HepG2 (cell line): Measurements from ENCODE around the gene CFAP54.

Experiments used
- KDM1A ChIP-seq: IDR thresholded peaks from 2 replicates; pipeline ENCODE4 v1.6.1; 2016; ENCODE audit warnings: missing compliant biosample characterization
- MTF1 ChIP-seq: sonication (generic); formaldehyde crosslinking; IDR thresholded peaks from 2 replicates; pipeline ENCODE4 v1.5.0; 2020; ENCODE audit warnings: missing genetic modification reagents
- RBFOX2 ChIP-seq: fragments of 200-400 bp; formaldehyde crosslinking; IDR thresholded peaks from 2 replicates; pipeline ENCODE4 v1.6.1; 2017; ENCODE audit warnings: low read depth, mild to moderate bottlenecking, low read length
- SMC3 ChIP-seq: IDR thresholded peaks from 2 replicates; pipeline ENCODE4 v1.6.1; 2011; ENCODE audit warnings: low read length, improper control_type of control experiment
- SRSF9 ChIP-seq: fragments of 200-400 bp; formaldehyde crosslinking; IDR thresholded peaks from 2 replicates; pipeline ENCODE4 v1.6.1; 2018; ENCODE audit warnings: borderline replicate concordance, mild to moderate bottlenecking, low read depth, low read length; ENCODE audit not compliant: insufficient read depth, poor library complexity, severe bottlenecking
- XRCC5 ChIP-seq: fragments of 200-400 bp; formaldehyde crosslinking; optimal IDR thresholded peaks from 2 replicates; pipeline ENCODE3; 2017; ENCODE audit warnings: mild to moderate bottlenecking, low read length
- ZKSCAN5 ChIP-seq: sonication (generic); formaldehyde crosslinking; IDR thresholded peaks from 2 replicates; pipeline ENCODE4 v1.5.1; 2020; ENCODE audit warnings: mild to moderate bottlenecking, missing genetic modification reagents
- ZNF124 ChIP-seq: sonication (generic); formaldehyde crosslinking; IDR thresholded peaks from 2 replicates; pipeline ENCODE4 v1.4.0; 2020; ENCODE audit warnings: missing genetic modification reagents
- ZNF274 ChIP-seq: sonication (generic); formaldehyde crosslinking; IDR thresholded peaks from 2 replicates; pipeline ENCODE4 v1.5.1; 2020; ENCODE audit warnings: mild to moderate bottlenecking, missing genetic modification reagents
- ZNF33A ChIP-seq: sonication (generic); formaldehyde crosslinking; IDR thresholded peaks from 2 replicates; pipeline ENCODE4 v1.5.1; 2020; ENCODE audit warnings: missing genetic modification reagents, mild to moderate bottlenecking, moderate library complexity, borderline replicate concordance
- TF ChIP-seq, protein P1 (sequence below): sonication (generic); formaldehyde crosslinking; IDR thresholded peaks from 2 replicates; pipeline ENCODE4 v1.5.0; 2020; ENCODE audit warnings: mild to moderate bottlenecking, missing genetic modification reagents, moderate library complexity
- TF ChIP-seq, protein P2 (sequence below): sonication (generic); formaldehyde crosslinking; IDR thresholded peaks from 2 replicates; pipeline ENCODE4 v1.4.0; 2020; ENCODE audit warnings: missing genetic modification reagents

DNA sequence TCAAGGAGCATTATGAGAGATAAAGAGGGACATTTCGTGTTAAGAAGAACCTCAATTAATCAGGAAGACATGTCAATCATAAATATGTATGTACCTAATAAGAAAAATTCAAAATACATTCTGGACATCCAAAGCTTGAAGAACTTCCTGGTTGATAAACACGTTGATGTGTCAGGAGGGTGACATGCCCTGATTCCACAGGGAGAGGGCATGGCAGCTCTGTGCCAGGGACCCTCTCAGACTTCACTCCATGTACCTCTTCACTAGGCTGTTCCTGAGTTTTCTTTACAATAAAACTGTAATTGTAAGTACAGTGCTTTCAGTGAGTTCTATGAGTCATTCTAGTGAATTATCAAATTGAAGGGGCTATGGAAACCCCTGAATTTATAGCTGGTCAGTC, 163.5 kb downstream of the CFAP54 start:
- TF ChIP-seq, protein P1, sequence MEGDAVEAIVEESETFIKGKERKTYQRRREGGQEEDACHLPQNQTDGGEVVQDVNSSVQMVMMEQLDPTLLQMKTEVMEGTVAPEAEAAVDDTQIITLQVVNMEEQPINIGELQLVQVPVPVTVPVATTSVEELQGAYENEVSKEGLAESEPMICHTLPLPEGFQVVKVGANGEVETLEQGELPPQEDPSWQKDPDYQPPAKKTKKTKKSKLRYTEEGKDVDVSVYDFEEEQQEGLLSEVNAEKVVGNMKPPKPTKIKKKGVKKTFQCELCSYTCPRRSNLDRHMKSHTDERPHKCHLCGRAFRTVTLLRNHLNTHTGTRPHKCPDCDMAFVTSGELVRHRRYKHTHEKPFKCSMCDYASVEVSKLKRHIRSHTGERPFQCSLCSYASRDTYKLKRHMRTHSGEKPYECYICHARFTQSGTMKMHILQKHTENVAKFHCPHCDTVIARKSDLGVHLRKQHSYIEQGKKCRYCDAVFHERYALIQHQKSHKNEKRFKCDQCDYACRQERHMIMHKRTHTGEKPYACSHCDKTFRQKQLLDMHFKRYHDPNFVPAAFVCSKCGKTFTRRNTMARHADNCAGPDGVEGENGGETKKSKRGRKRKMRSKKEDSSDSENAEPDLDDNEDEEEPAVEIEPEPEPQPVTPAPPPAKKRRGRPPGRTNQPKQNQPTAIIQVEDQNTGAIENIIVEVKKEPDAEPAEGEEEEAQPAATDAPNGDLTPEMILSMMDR (CRISPR knock-in tag), result no peak
- TF ChIP-seq MTF1, result no peak
- no peak for TF ChIP-seq SRSF9
- TF ChIP-seq XRCC5, result no peak
- no peak for TF ChIP-seq SMC3
- TF ChIP-seq RBFOX2, result no peak
- no peak for TF ChIP-seq ZNF33A (CRISPR knock-in tag)
- no peak for TF ChIP-seq ZNF274 (CRISPR knock-in tag)
- TF ChIP-seq ZNF124, result no peak
- TF ChIP-seq, protein P2, sequence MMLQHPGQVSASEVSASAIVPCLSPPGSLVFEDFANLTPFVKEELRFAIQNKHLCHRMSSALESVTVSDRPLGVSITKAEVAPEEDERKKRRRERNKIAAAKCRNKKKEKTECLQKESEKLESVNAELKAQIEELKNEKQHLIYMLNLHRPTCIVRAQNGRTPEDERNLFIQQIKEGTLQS (CRISPR knock-in tag), result no peak
- no peak for TF ChIP-seq ZKSCAN5 (CRISPR knock-in tag)
- no peak for TF ChIP-seq KDM1A
